Chondrocyte (in vitro differentiated cells): ENCODE measurements around the gene EZR. TPM values are rescaled to one million over a fixed set of nuclear protein-coding genes. Genes with fewer than 3 reads are reported as not detected.
A peak's percentile ranks its signal among the peaks of the same experiment; 100 is the strongest.

Experiments used
- DNase-seq: peaks from one replicate; pipeline ENCODE4 v3.0.0; 2021; ENCODE audit warnings: mixed read lengths, low spot score
- H3K27ac Mint-ChIP-seq: one replicate; pipeline ENCODE4 v1.8.0; 2021; ENCODE audit warnings: mild to moderate bottlenecking, moderate library complexity, mixed read lengths; ENCODE audit not compliant: unreplicated experiment
- H3K27me3 Mint-ChIP-seq: 2 replicates; pipeline ENCODE4 v1.8.0; 2021; ENCODE audit warnings: low read depth, mixed read lengths
- H3K36me3 Mint-ChIP-seq: 2 replicates; pipeline ENCODE4 v1.8.0; 2021; ENCODE audit warnings: low read depth, mixed read lengths
- H3K4me1 Mint-ChIP-seq: 2 replicates; pipeline ENCODE4 v1.8.0; 2021; ENCODE audit warnings: low read depth, mild to moderate bottlenecking, mixed read lengths
- H3K4me3 Mint-ChIP-seq: one replicate; pipeline ENCODE4 v1.8.0; 2021; ENCODE audit warnings: mild to moderate bottlenecking, moderate library complexity, mixed read lengths; ENCODE audit not compliant: unreplicated experiment
- H3K9me3 Mint-ChIP-seq: 2 replicates; pipeline ENCODE4 v1.8.0; 2021; ENCODE audit warnings: low read depth, mixed read lengths
- total RNA-seq: library from RNA; stranded (reverse); gene quantifications from 3 replicates; pipeline ENCODE4 v1.2.1, GENCODE V29; 2021
- TF ChIP-seq, protein P1 (sequence below): fragments of 200-600 bp; sonication (generic); IDR thresholded peaks from 2 replicates; pipeline ENCODE4 v1.5.0; 2021; ENCODE audit warnings: antibody characterized with exemption, mild to moderate bottlenecking, moderate library complexity

Gene EZR
- total RNA-seq, 1 donor from 2014 or later: 71.5 TPM

DNA sequence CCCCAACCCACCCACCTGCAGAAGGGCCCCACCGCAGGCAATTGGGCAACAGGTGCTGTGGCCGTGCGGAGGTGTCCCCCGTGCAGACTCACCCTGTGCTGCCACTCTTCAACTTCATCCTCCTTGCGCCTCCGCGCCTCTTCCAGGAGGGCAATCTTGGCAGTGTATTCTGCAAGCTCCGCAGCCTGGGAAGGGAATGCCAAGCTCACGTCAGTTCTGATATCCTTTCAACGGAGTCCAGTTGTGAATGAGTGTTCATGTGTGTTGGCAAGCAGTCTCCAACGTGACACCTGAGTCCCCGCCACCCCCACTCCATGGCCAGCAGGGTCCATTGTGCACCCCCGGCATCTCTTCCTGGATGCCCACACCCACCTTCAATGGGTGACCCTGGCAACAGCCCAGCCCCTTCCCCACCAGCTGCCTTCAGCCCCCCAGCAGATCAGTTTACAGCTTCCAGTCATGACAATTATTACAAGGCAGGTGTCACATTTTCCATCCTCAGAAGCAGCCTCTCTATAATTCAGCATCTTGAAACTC, 49.9 kb downstream of the EZR start:
- H3K9me3 Mint-ChIP-seq: no peaks in the 10 kb centered on the region
- H3K4me1 Mint-ChIP-seq: peaks cover 5% of the 10 kb centered on the region
- no peaks in the 10 kb centered on the region for H3K27me3 Mint-ChIP-seq
- no peak for DNase-seq
- H3K4me3 Mint-ChIP-seq: no peak overlapping the region
- TF ChIP-seq, protein P1, sequence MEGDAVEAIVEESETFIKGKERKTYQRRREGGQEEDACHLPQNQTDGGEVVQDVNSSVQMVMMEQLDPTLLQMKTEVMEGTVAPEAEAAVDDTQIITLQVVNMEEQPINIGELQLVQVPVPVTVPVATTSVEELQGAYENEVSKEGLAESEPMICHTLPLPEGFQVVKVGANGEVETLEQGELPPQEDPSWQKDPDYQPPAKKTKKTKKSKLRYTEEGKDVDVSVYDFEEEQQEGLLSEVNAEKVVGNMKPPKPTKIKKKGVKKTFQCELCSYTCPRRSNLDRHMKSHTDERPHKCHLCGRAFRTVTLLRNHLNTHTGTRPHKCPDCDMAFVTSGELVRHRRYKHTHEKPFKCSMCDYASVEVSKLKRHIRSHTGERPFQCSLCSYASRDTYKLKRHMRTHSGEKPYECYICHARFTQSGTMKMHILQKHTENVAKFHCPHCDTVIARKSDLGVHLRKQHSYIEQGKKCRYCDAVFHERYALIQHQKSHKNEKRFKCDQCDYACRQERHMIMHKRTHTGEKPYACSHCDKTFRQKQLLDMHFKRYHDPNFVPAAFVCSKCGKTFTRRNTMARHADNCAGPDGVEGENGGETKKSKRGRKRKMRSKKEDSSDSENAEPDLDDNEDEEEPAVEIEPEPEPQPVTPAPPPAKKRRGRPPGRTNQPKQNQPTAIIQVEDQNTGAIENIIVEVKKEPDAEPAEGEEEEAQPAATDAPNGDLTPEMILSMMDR: no peak
- no peak overlapping the region for H3K27ac Mint-ChIP-seq
- H3K36me3 Mint-ChIP-seq: peaks cover 54% of the 10 kb centered on the region

DNA sequence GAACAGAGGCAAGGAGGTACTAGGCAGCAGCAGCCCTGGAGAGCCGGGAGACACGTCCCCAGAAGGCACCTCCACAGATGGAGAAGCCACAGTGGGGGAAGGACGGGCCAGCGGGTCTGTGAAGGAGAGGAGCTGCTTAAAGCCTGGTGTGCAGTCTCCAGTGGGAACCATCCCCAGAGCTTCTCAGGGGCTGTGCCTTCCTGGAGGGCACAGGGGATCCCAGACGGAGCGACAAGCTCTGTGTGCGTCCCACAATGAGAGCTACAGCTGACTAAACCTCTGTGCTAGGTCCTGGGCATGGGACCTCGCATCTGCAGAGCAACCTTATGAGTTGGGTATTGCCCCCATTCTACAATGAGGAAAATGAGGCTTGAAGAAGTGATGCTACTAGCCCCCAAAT, 50.7 kb downstream of the EZR start:
- Mint-ChIP-seq H3K27ac (no peak overlapping the region), H3K4me1 (peaks cover 2% of the 10 kb centered on the region), H3K4me3 (no peak overlapping the region), H3K9me3 (no peaks in the 10 kb centered on the region), H3K27me3 (no peaks in the 10 kb centered on the region), H3K36me3 (peaks cover 55% of the 10 kb centered on the region)
- TF ChIP-seq, protein P1: no peak
- DNase-seq: no peak

DNA sequence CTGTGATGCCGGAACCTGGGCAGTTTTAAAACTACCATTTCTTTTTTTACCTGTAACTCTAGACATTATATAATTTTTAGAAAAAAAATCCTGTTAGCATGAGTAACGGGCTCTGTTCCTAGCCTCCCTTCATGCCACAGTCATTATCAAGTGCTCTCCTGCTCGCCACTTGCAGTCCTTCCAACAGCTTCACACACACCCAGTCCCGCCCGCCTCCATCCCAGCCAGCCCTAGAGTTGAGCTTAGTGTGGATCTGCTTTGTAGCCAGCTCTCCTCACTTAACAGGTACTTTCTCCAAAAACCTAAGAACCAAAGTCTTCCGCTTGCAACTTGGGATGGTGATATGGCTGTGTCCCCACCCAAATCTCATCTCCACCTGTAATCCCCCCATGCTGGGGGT, 51.5 kb downstream of the EZR start:
- Mint-ChIP-seq H3K36me3 (peaks cover 53% of the 10 kb centered on the region), H3K27me3 (no peaks in the 10 kb centered on the region), H3K4me1 (no peaks in the 10 kb centered on the region), H3K27ac (peak overlapping the region; percentile 22), H3K4me3 (no peak overlapping the region), H3K9me3 (no peaks in the 10 kb centered on the region)
- TF ChIP-seq, protein P1: no peak
- no peak for DNase-seq

DNA sequence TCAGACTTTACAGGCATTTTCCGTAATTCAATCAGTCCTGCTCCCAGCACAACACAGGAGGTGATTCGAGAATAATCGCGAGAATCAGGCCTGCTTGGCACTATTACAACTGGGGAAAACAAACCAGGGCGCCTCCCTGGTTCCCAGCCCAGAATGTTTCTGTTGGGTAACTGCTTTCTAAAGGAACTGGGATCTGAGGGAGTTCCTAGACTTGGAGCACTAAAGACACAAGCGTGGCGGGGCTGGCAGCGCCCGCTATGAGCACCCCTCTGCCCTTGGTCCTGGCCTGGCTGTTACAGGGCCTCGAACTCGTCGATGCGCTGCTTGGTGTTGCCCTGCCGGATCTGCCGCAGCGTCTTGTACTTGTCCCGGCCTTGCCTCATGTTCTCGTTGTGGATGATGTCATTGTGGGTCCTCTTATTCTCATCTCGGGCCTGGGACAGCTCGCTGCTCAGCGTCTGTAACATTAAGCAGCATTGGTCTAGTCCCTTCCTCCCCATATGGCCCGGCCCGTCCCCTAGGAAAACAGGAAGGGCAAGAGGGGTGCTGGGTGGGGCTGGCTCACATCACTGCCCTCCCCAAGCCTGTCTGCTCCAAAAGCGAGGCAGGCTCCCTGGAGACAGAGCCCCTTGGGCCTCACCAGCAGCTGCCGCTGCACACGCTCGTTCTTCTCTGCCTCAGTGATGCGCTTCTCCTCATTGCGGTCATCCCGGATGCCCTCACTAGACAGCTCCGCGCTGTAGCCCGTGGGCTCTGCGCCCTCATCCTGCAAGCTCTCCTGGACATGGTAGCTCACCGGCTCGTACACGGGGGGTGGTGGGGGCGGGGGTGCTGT, 52.3 kb downstream of the EZR start:
- Mint-ChIP-seq H3K27ac (no peak overlapping the region), H3K4me3 (no peak overlapping the region), H3K4me1 (no peaks in the 10 kb centered on the region), H3K9me3 (no peaks in the 10 kb centered on the region), H3K36me3 (peaks cover 50% of the 10 kb centered on the region), H3K27me3 (no peaks in the 10 kb centered on the region)
- DNase-seq: no peak
- TF ChIP-seq, protein P1: no peak

DNA sequence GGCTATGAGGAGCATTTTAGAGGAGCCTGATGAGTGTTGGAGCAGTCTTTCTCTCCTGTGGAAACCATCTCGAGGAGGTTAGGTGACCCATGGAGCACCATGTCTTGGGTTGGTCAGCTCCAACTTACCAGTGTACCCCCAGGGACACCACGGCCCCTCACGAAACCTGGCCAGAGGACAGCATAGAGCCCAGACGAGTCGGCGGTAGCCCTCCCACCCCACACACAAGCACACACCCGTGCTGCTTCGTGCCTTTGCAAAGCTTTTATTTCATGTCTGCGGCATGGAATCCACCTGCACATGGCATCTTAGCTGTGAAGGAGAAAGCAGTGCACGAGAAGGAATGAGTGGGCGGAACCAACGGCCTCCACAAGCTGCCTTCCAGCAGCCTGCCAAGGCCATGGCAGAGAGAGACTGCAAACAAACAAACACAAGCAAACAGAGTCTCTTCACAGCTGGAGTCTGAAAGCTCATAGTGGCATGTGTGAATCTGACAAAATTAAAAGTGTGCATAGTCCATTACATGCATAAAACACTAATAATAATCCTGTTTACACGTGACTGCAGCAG, 53.6 kb downstream of the EZR start:
- Mint-ChIP-seq H3K27me3 (no peaks in the 10 kb centered on the region), H3K36me3 (peaks cover 39% of the 10 kb centered on the region), H3K27ac (no peak overlapping the region), H3K4me3 (no peak overlapping the region), H3K9me3 (no peaks in the 10 kb centered on the region), H3K4me1 (no peaks in the 10 kb centered on the region)
- TF ChIP-seq, protein P1: no peak
- peak; percentile 58 for DNase-seq
